Measurements from ENCODE around the gene FGD2.
"Not testable (repeated sequence)": the region's sequence is repeated elsewhere in the genome, so short reads cannot be mapped to it uniquely, and the experiment has no call there.

FGD2 gene

GRCh38 chr6:37039958-37040357, 34.5 kb downstream of the FGD2 start:
- no peak for DNase-seq (ENCODE audit: low read depth in 2 of 2)

- no peak for DNase-seq (ENCODE audit: low read depth in 2 of 2)
Observed at GRCh38 chr6:37041521-37041920, 36.1 kb downstream of the FGD2 start.

- no peak for DNase-seq (ENCODE audit: low read depth in 2 of 2)
Observed at GRCh38 chr6:37042150-37042549, 36.7 kb downstream of the FGD2 start.

GRCh38 chr6:37043091-37043490, 37.6 kb downstream of the FGD2 start:
- not testable (repeated sequence) for DNase-seq (ENCODE audit: low read depth in 2 of 2)

GRCh38 chr6:37047346-37047688, 41.9 kb downstream of the FGD2 start:
- no peak for DNase-seq (ENCODE audit: low read depth in 2 of 2)

GRCh38 chr6:37047689-37048402, 42.4 kb downstream of the FGD2 start:
- no peak for DNase-seq (ENCODE audit: low read depth in 2 of 2)

- no peak for DNase-seq (ENCODE audit: low read depth in 2 of 2)
Observed at GRCh38 chr6:37048403-37048850, 43.0 kb downstream of the FGD2 start.

GRCh38 chr6:37048851-37049757, 43.6 kb downstream of the FGD2 start:
- DNase-seq (ENCODE audit: low read depth in 2 of 2) = peak in 1 of 2 experiments; percentile 23

- no peak for DNase-seq (ENCODE audit: low read depth in 2 of 2)
Observed at GRCh38 chr6:37049758-37050044, 44.2 kb downstream of the FGD2 start.

GRCh38 chr6:37050045-37050853, 44.8 kb downstream of the FGD2 start:
- DNase-seq (ENCODE audit: low read depth in 2 of 2) = no peak

- no peak for DNase-seq (ENCODE audit: low read depth in 2 of 2)
Observed at GRCh38 chr6:37050854-37051137, 45.3 kb downstream of the FGD2 start.

GRCh38 chr6:37051138-37052026, 45.9 kb downstream of the FGD2 start:
- peak; percentile 31 to 37 for DNase-seq (ENCODE audit: low read depth in 2 of 2)

- no peak for DNase-seq (ENCODE audit: low read depth in 2 of 2)
Observed at GRCh38 chr6:37052027-37052628, 46.7 kb downstream of the FGD2 start.

GRCh38 chr6:37053683-37054082, 48.2 kb downstream of the FGD2 start:
- DNase-seq (ENCODE audit: low read depth in 2 of 2) = no peak

GRCh38 chr6:37054171-37054570, 48.7 kb downstream of the FGD2 start:
- DNase-seq (ENCODE audit: low read depth in 2 of 2) = no peak

GRCh38 chr6:37054580-37054979, 49.1 kb downstream of the FGD2 start:
- DNase-seq (ENCODE audit: low read depth in 2 of 2) = no peak

- DNase-seq (ENCODE audit: low read depth in 2 of 2) = no peak
Observed at GRCh38 chr6:37056112-37056403, 50.6 kb downstream of the FGD2 start.

GRCh38 chr6:37056439-37057127, 51.1 kb downstream of the FGD2 start:
- DNase-seq (ENCODE audit: low read depth in 2 of 2) = no peak

- DNase-seq (ENCODE audit: low read depth in 2 of 2) = no peak
Observed at GRCh38 chr6:37057128-37057471, 51.6 kb downstream of the FGD2 start.

- no peak for DNase-seq (ENCODE audit: low read depth in 2 of 2)
Observed at GRCh38 chr6:37057678-37058077, 52.2 kb downstream of the FGD2 start.

GRCh38 chr6:37058084-37058586, 52.7 kb downstream of the FGD2 start:
- no peak for DNase-seq (ENCODE audit: low read depth in 2 of 2)
